Breast epithelium (tissue), 4 donors: ENCODE results near the gene PRKCE. TPM values are rescaled to one million over a fixed set of nuclear protein-coding genes. Genes with fewer than 3 reads are reported as not detected.

ENCODE experiments used
- DNase-seq, 2 donors: peaks; one replicate each; pipeline ENCODE4 v3.0.0-alpha.2; 2019; ENCODE audit warnings: low spot score in 2 of 2
- H3K27ac ChIP-seq, 2 donors: fragments of 200-600 bp; sonication (generic) in 1 of 2; one replicate each; pipeline ENCODE4 v1.5.1; 2016 to 2019; ENCODE audit warnings: mild to moderate bottlenecking in 1 of 2
- H3K27me3 ChIP-seq, 2 donors: fragments of 200-600 bp; sonication (generic) in 1 of 2; one replicate each; pipeline versions ENCODE4 v1.5.1 to v1.6.0; 2017 to 2019; ENCODE audit warnings: control low read depth in 1 of 2, mild to moderate bottlenecking in 1 of 2
- H3K36me3 ChIP-seq: fragments of 200-600 bp; one replicate; pipeline ENCODE4 v1.5.1; 2019
- H3K4me1 ChIP-seq, 2 donors: fragments of 200-600 bp; sonication (generic); one replicate each; pipeline ENCODE4 v1.5.1; 2016 to 2019; ENCODE audit warnings: control low read depth in 1 of 2
- H3K4me3 ChIP-seq, 3 donors: fragments of 200-600 bp; sonication (generic); 1 replicate in 2 of 3; 2 replicates in 1 of 3; pipeline ENCODE4 v1.5.1; 2016 to 2019; ENCODE audit warnings: mild to moderate bottlenecking in 3 of 3, moderate library complexity in 2 of 3
- H3K9me3 ChIP-seq, 2 donors: fragments of 200-600 bp; sonication (generic) in 1 of 2; one replicate each; pipeline ENCODE4 v1.5.1; 2016 to 2019; ENCODE audit warnings: control low read depth in 1 of 2
- CTCF ChIP-seq, 3 donors: fragments of 450-650 bp; IDR thresholded peaks; one replicate each; pipeline ENCODE4 v1.5.1; 2016 to 2017; ENCODE audit warnings: antibody characterized with exemption in 3 of 3, mild to moderate bottlenecking in 3 of 3, moderate library complexity in 3 of 3
- POLR2A ChIP-seq: fragments of 450-650 bp; IDR thresholded peaks from one replicate; pipeline ENCODE4 v1.6.1; 2016; ENCODE audit warnings: antibody characterized with exemption, mild to moderate bottlenecking, moderate library complexity
- POLR2AphosphoS5 ChIP-seq, 3 donors: sonication (generic); formaldehyde crosslinking; IDR thresholded peaks; one replicate each; pipeline ENCODE4 v1.6.1; 2017; ENCODE audit warnings: antibody characterized with exemption in 3 of 3
- intact Hi-C: fragments of 100-400 bp; cut with DNase I; formaldehyde crosslinking; loops from one replicate; pipeline ENCODE4 v1.15.1; 2023; ENCODE audit warnings: low total_unique reads
- total RNA-seq, 3 donors: library from RNA; depleted of rRNA; stranded (reverse); fragments of >200 nt; gene quantifications; one replicate each; pipeline ENCODE4 v1.1.0, GENCODE V29; 2016

The PRKCE gene
- total RNA-seq, 3 donors from 2014 or later: 20.6 to 34.0 (median 23.6) TPM

GRCh38 chr2:46024146-46024779, 372.8 kb downstream of the PRKCE start:
- TF ChIP-seq POLR2A (no peak), CTCF (IDR thresholded peaks at IDR 0.05) (no peak), POLR2AphosphoS5 (IDR thresholded peaks at IDR 0.05) (no peak)
- Histone ChIP-seq H3K27ac (peak overlapping the region in 1 of 2 donors; percentile 64), H3K9me3 (no peaks in the 10 kb centered on the region), H3K27me3 (no peaks in the 10 kb centered on the region), H3K4me1 (no peaks in the 10 kb centered on the region), H3K36me3 (no peaks in the 10 kb centered on the region), H3K4me3 (no peak overlapping the region)
- intact Hi-C loops: no loop called here
- DNase-seq: no peak

GRCh38 chr2:46025081-46025480, 373.6 kb downstream of the PRKCE start:
- Histone ChIP-seq H3K36me3 (no peaks in the 10 kb centered on the region), H3K4me1 (no peaks in the 10 kb centered on the region), H3K27ac (peak overlapping the region in 1 of 2 donors; percentile 75), H3K4me3 (no peak overlapping the region), H3K9me3 (no peaks in the 10 kb centered on the region), H3K27me3 (no peaks in the 10 kb centered on the region)
- intact Hi-C loops: no loop called here
- DNase-seq: no peak
- TF ChIP-seq POLR2AphosphoS5 (IDR thresholded peaks at IDR 0.05) (no peak), POLR2A (no peak)

- H3K4me1 ChIP-seq: no peaks in the 10 kb centered on the region
- H3K27me3 ChIP-seq: no peaks in the 10 kb centered on the region
- H3K27ac ChIP-seq: peak overlapping the region in 1 of 2 donors; percentile 75
- H3K4me3 ChIP-seq: no peak overlapping the region
- H3K9me3 ChIP-seq: no peaks in the 10 kb centered on the region
- no peak for TF ChIP-seq POLR2AphosphoS5 (IDR thresholded peaks at IDR 0.05)
- no peak for TF ChIP-seq CTCF (IDR thresholded peaks at IDR 0.05)
- no peak for TF ChIP-seq POLR2A
- DNase-seq: no peak
- H3K36me3 ChIP-seq: no peaks in the 10 kb centered on the region
- intact Hi-C loops: no loop called here
Observed at GRCh38 chr2:46025676-46026075, 374.2 kb downstream of the PRKCE start.

- intact Hi-C loops: no loop called here
- Histone ChIP-seq H3K4me3 (no peak overlapping the region), H3K27ac (no peak overlapping the region), H3K36me3 (no peaks in the 10 kb centered on the region), H3K27me3 (no peaks in the 10 kb centered on the region), H3K4me1 (no peaks in the 10 kb centered on the region), H3K9me3 (no peaks in the 10 kb centered on the region)
- no peak for TF ChIP-seq POLR2A
- TF ChIP-seq POLR2AphosphoS5 (IDR thresholded peaks at IDR 0.05): no peak
- no peak for TF ChIP-seq CTCF (IDR thresholded peaks at IDR 0.05)
- DNase-seq: no peak
Observed at GRCh38 chr2:46026431-46026830, 375.0 kb downstream of the PRKCE start.

- Histone ChIP-seq H3K27me3 (no peaks in the 10 kb centered on the region), H3K36me3 (no peaks in the 10 kb centered on the region), H3K27ac (peak overlapping the region in 1 of 2 donors; percentile 58), H3K9me3 (no peaks in the 10 kb centered on the region), H3K4me3 (no peak overlapping the region), H3K4me1 (no peaks in the 10 kb centered on the region)
- DNase-seq: no peak
- TF ChIP-seq POLR2AphosphoS5 (IDR thresholded peaks at IDR 0.05): no peak
- TF ChIP-seq POLR2A: no peak
- no peak for TF ChIP-seq CTCF (IDR thresholded peaks at IDR 0.05)
- intact Hi-C loops: no loop called here
Observed at GRCh38 chr2:46029332-46029811, 377.9 kb downstream of the PRKCE start.
